Left ventricle myocardium inferior (tissue), 1 donor: ENCODE measurements around the gene ARMH4. TPM values are rescaled to one million over a fixed set of nuclear protein-coding genes. Genes with fewer than 3 reads are reported as not detected.

Experiments used
- DNase-seq: peaks from one replicate; pipeline ENCODE4 v3.0.0-alpha.2; 2020
- H3K27ac ChIP-seq: fragments of 200-600 bp; replicated peaks from 2 replicates; pipeline ENCODE4 v1.8.0; 2021
- H3K27me3 ChIP-seq: fragments of 200-600 bp; 2 replicates; pipeline ENCODE4 v1.8.0; 2021; ENCODE audit warnings: low read depth
- H3K36me3 ChIP-seq: fragments of 200-600 bp; 2 replicates; pipeline ENCODE4 v1.8.0; 2021
- H3K4me1 ChIP-seq: fragments of 200-600 bp; 2 replicates; pipeline ENCODE4 v1.8.0; 2021
- H3K4me3 ChIP-seq: fragments of 200-600 bp; 2 replicates; pipeline ENCODE4 v1.8.0; 2021; ENCODE audit warnings: mild to moderate bottlenecking, moderate library complexity
- H3K9me3 ChIP-seq: fragments of 200-600 bp; replicated peaks from 2 replicates; pipeline ENCODE4 v1.8.0; 2021
- CTCF ChIP-seq: fragments of 200-600 bp; IDR thresholded peaks from 2 replicates; pipeline ENCODE4 v1.8.0; 2021; ENCODE audit warnings: antibody characterized with exemption, mild to moderate bottlenecking, borderline replicate concordance
- intact Hi-C: fragments of 100-400 bp; cut with micrococcal nuclease; formaldehyde crosslinking; loops from one replicate; pipeline ENCODE4 v1.11.0; 2022
- total RNA-seq: library from RNA; stranded (reverse); fragmentation: NEBNext Ultra II Directional; extraction: Animal tissue kit (Norgen Biotek cat#: 25700); gene quantifications from one replicate; pipeline ENCODE4 v1.2.1, GENCODE V29; 2021
- donor health status: DM: no; HTN: yes; CAD: no; lungs with severe emphysema.

ARMH4 gene
- total RNA-seq, 1 donor from 2014 or later: 7.3 TPM

GRCh38 chr14:57987596-57988300 lies 164.3 kb downstream of the ARMH4 start:
- intact Hi-C loops: no loop called here
- H3K4me3 ChIP-seq: no peak overlapping the region
- no peaks in the 10 kb centered on the region for H3K36me3 ChIP-seq
- H3K9me3 ChIP-seq: no peaks in the 10 kb centered on the region
- no peaks in the 10 kb centered on the region for H3K4me1 ChIP-seq
- no peak overlapping the region for H3K27ac ChIP-seq
- no peak for DNase-seq
- TF ChIP-seq CTCF: no peak
- peaks cover 12% of the 10 kb centered on the region for H3K27me3 ChIP-seq

GRCh38 chr14:57987051-57987450 lies 165.0 kb downstream of the ARMH4 start:
- H3K9me3 ChIP-seq: no peaks in the 10 kb centered on the region
- no peaks in the 10 kb centered on the region for H3K4me1 ChIP-seq
- H3K4me3 ChIP-seq: no peak overlapping the region
- H3K27ac ChIP-seq: no peak overlapping the region
- peaks cover 16% of the 10 kb centered on the region for H3K27me3 ChIP-seq
- no peak for TF ChIP-seq CTCF
- DNase-seq: no peak
- intact Hi-C loops: no loop called here
- H3K36me3 ChIP-seq: no peaks in the 10 kb centered on the region

GRCh38 chr14:57982804-57983634 lies 169.0 kb downstream of the ARMH4 start:
- no peak for DNase-seq
- H3K36me3 ChIP-seq: no peaks in the 10 kb centered on the region
- no peak overlapping the region for H3K27ac ChIP-seq
- no peaks in the 10 kb centered on the region for H3K4me1 ChIP-seq
- no peaks in the 10 kb centered on the region for H3K9me3 ChIP-seq
- intact Hi-C loops: no loop called here
- TF ChIP-seq CTCF: no peak
- H3K4me3 ChIP-seq: no peak overlapping the region
- peaks cover 10% of the 10 kb centered on the region for H3K27me3 ChIP-seq

- no peak for TF ChIP-seq CTCF
- Histone ChIP-seq H3K27ac (no peak overlapping the region), H3K27me3 (peaks cover 10% of the 10 kb centered on the region), H3K36me3 (no peaks in the 10 kb centered on the region), H3K4me3 (no peak overlapping the region), H3K9me3 (no peaks in the 10 kb centered on the region), H3K4me1 (no peaks in the 10 kb centered on the region)
- no peak for DNase-seq
- intact Hi-C loops: no loop called here
Measured at GRCh38 chr14:57981817-57982560, 170.0 kb downstream of the ARMH4 start.

- no peak for TF ChIP-seq CTCF
- no peaks in the 10 kb centered on the region for H3K9me3 ChIP-seq
- H3K4me1 ChIP-seq: no peaks in the 10 kb centered on the region
- no peak overlapping the region for H3K27ac ChIP-seq
- intact Hi-C loops: no loop called here
- DNase-seq: no peak
- no peak overlapping the region for H3K4me3 ChIP-seq
- H3K36me3 ChIP-seq: no peaks in the 10 kb centered on the region
- peaks cover 10% of the 10 kb centered on the region for H3K27me3 ChIP-seq
Measured at GRCh38 chr14:57979376-57980048, 172.5 kb downstream of the ARMH4 start.
